HG03196 (cell line): ENCODE measurements around the gene CFAP20.

Source experiments
- ATAC-seq: cut with Tn5 transposase; IDR thresholded peaks from one replicate; pipeline ENCODE4 v1.9.1; 2021; ENCODE audit not compliant: unreplicated experiment

The CFAP20 gene

DNA sequence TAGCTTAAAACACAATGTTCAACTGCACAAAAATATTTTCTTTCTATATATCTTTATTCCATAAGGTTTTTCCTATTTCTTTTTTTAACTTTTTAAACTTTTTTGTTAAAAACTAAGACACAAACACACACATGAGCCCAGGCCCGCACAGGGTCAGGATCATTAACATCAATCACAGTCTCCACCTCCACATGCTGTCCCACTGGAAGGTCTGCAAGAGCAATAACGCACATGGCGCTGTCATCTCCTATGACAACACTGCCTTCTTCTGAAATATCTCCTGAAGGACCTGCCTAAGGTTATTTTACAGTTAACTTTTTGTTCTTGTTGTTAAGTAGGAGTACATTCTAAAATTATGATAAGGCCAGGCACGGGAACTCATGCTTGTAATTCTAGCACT is 4.1 kb downstream of the CFAP20 start:
- no peak for ATAC-seq

GRCh38 chr16:58124601-58124915 is 4.6 kb downstream of the CFAP20 start:
- ATAC-seq: no peak

GRCh38 chr16:58123896-58124600 is 5.1 kb downstream of the CFAP20 start:
- ATAC-seq: no peak

DNA sequence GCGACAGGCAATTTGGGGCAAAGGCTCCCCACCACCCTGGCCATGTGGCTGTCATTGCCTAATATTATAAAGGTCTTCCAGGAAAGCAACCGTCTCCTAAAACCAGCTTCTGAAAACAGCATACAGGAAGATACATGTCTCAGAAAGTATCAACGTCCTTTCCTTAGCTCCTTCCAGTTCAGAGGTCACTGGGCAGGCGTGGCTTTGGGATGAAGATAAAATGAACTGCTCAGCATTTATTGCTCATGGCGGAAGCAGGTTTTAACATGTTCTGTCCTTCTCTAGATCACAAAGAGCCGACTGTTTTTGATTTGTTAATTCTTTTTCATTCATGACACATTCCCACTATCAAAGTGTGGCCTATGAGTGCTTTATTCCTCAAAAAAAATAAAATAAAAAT is 8.0 kb downstream of the CFAP20 start:
- no peak for ATAC-seq

- no peak for ATAC-seq
Measured at GRCh38 chr16:58120234-58120633, 8.9 kb downstream of the CFAP20 start.

GRCh38 chr16:58119509-58119845 is 9.7 kb downstream of the CFAP20 start:
- no peak for ATAC-seq

GRCh38 chr16:58118801-58119508 is 10.2 kb downstream of the CFAP20 start:
- ATAC-seq: no peak

- no peak for ATAC-seq
Measured at GRCh38 chr16:58116529-58116928, 12.7 kb downstream of the CFAP20 start.

DNA sequence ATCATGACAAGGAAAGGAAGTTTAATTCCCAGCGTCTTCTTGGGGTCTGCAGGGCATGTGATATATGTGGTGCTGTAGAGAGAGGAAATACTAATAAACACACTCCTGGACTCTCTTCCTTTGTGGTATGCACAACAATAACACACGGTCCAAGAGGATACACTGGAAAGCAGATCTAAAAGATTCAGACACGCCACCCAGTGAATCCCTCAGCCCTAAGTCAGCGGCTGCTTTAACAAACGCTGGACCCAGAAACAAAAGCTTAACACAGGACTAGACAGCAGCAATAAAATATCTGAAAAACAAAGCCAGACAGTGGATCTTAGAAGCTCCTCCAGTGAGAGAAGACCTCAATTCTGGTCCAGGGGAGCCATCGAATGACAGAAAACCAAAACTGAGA is 13.1 kb downstream of the CFAP20 start:
- ATAC-seq: no peak

- no peak for ATAC-seq
Measured at GRCh38 chr16:58114827-58115825, 14.1 kb downstream of the CFAP20 start.

DNA sequence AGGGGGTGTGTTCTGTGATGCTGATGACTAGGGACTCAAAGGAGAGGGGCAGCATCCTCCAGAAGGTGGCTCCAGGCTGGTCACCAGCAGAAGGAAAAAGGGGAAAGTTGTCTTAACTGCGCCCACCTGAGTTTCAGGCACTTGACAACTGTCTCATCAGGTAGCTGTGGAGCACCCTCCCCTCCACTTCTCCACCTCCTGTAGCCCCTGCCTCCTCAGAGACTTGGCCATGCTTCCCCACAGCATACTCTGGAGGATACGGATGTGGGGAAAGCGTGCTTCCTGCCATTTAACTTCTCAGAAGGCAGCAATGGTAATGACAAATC is 17.9 kb downstream of the CFAP20 start:
- no peak for ATAC-seq

- ATAC-seq: no peak
Measured at GRCh38 chr16:58110571-58111301, 18.4 kb downstream of the CFAP20 start.

DNA sequence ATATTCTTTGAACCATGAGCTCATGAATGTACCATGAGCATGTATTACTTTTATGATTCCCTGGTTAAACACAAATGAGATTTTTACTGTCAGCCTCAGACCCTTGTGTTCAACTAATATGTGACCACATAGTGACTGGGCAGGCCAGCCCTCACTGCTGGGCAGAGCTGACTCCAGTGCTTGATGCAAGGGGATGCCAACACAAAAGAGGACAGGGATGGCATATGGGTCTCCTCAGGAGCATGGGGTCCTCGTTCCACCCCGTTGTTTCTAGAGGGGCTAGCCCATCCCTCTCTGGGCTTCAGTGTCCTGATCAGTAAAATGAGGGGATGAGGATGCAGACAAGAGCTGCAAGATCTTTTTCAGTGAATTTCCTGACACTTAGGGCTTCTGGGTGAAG is 19.3 kb downstream of the CFAP20 start:
- no peak for ATAC-seq

- ATAC-seq: peak; percentile 50
Measured at GRCh38 chr16:58109330-58109729, 19.9 kb downstream of the CFAP20 start.

DNA sequence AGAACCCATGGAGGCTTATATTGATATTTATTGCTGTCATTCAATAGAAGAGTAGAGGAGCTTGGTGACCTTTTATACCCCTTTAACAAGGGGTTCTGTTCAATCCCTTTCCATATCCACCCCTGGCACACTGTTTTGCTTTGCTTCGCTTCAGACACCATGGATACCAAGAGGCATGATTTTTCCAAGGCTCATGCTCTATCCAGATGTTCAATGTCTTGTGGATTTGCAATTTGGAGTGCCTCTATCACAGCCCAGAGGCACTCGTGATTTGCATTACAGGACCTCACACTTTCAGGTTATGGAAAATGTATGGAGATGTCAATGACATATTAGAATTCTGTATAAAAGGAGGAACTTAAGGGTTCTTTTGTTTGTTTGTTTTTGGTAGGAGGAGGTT is 21.5 kb downstream of the CFAP20 start:
- ATAC-seq: no peak

GRCh38 chr16:58107228-58107627 is 22.0 kb downstream of the CFAP20 start:
- ATAC-seq: no peak

DNA sequence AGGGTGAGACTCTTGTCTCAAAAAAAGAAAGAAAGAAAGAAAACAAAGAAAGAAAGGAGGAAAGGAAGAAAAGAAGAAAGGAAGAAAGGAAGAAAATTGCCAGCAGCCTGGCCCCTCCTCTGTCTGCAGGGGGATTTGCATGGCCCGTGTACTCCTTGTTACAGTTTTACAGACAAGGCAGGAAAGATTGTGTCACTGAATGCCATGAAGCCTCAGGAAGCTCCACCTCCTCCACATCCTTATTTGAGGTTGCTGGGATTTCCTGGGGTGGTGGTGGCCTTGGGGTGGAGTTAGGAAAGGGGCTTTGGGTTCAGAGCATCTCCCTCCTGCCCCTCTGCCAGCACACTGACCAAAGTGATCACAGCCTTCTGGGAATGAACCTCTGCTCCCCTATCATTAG is 23.6 kb downstream of the CFAP20 start:
- no peak for ATAC-seq

GRCh38 chr16:58102665-58103392 is 26.4 kb downstream of the CFAP20 start:
- ATAC-seq: peak; percentile 67

- ATAC-seq: no peak
Measured at GRCh38 chr16:58099956-58100300, 29.3 kb downstream of the CFAP20 start.

GRCh38 chr16:58099097-58099955 is 29.9 kb downstream of the CFAP20 start:
- ATAC-seq: no peak
